GM21825 (cell line): ENCODE results near the gene CSTPP1.
"Not testable (repeated sequence)": the region's sequence is repeated elsewhere in the genome, so short reads cannot be mapped to it uniquely, and the experiment has no call there.

ENCODE experiments used
- ATAC-seq: cut with Tn5 transposase; IDR thresholded peaks from one replicate; pipeline ENCODE4 v1.9.1; 2021; ENCODE audit warnings: mild to moderate bottlenecking, moderate library complexity; ENCODE audit not compliant: unreplicated experiment

CSTPP1 gene

DNA sequence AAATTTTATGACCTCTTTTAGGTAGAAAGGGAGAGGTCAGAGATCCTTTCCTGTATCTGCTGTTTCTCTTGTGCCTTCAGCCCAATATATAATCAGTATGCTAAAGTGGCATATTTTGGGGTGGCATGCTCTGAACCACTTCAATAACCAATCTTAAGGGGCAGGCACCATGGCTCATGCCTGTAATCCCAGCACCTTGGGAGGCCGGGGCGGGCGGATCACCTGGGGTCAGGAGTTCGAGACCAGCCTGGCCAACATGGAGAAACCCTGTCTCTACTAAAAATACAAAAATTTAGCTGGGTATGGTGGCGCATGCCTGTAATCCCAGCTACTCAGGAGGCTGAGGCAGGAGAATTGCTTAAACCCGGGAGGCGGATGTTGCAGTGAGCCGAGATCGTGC, 261.6 kb downstream of the CSTPP1 start:
- not testable (repeated sequence) for ATAC-seq

DNA sequence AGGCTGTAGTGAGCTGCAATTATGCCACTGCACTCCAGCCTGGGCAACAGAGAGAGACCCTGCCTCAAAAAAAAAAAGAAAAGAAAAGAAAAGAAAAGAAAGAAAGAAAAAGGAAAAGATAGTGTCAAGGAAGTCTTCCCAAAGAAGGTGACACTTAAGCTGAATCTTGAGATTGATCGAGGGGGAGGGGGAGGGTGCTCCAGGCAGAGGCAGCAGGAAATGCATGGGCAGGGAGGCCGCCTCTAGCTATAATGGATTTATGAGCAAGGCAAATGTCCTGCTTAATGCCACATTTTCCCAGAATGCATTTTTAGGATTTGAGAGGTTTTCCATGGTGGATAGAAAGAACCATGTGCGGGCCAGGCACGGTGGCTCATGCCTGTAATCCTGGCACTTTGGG, 264.5 kb downstream of the CSTPP1 start:
- ATAC-seq: no peak

DNA sequence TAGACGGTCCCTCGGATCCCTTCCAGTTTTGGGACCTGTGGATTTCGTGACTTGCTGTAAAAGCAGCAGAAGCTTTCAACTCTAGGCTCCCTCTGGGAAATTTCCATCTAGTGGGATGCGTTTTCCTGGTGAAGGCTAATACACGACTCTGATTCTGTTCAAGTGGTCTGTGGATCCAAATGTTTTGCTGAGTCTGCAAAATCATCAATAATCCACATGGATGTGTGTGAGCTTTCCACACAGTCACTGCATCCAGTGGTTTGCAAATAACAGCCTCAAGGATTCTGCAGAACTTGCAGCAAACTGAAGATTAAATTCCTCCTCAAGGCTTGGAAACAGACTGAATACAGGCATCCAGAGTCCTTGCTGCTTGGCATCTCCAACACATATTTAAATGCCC, 266.0 kb downstream of the CSTPP1 start:
- ATAC-seq: no peak

DNA sequence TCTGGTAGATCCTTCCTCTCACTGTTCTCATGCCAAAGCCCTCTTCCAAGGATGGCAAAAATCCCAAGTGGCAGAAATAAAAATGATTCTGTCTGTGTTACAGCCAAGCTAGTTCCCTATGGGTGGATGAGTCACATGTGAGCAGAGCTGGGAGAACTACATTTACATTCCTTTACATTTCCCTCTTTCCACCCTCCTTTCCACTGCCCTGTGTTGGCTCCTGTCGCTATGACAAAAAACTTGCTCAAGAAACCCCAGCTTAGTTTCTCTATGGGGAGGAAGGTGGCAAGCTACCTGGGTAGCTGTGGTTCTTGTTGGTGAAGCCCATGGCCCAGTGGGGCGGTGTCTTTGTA, 268.1 kb downstream of the CSTPP1 start:
- ATAC-seq: no peak

DNA sequence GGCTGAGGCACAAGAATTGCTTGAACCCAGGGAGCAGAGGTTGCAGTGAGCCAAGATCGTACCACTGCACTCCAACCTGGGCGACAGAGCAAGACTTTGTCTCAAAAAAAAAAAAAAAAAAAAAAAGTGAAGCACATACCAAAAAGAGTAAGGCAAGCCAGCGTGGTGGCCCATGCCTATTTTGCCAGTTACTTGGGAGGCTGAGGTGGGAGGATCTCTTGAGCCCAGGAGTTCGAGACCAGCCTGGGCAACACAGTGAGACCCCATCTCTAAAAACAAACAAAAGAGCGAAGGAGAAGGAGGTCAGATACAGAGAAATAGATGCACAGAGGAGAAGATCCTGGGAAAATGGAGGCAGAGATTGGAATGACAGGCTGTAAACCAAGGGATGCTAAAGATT, 270.0 kb downstream of the CSTPP1 start:
- not testable (repeated sequence) for ATAC-seq

DNA sequence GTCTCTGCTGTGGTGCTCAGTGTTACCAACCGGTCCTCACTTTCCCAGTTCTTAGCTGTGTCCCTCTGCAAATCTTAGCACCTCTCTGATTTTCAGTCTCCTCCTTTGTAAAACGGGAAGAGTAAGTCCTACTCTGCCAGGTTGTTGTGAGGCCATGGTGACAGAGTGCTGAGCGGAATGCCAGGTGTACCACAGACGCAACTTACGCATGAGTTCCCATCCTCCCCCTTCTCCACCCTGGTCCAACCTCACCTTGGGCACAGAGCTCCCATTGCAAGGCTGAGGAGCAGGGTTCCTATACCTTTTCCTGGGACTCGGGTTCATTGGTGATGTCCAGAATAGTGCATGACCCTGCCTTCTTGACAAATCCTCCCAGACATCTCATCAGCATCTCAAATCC, 270.9 kb downstream of the CSTPP1 start:
- ATAC-seq: no peak

DNA sequence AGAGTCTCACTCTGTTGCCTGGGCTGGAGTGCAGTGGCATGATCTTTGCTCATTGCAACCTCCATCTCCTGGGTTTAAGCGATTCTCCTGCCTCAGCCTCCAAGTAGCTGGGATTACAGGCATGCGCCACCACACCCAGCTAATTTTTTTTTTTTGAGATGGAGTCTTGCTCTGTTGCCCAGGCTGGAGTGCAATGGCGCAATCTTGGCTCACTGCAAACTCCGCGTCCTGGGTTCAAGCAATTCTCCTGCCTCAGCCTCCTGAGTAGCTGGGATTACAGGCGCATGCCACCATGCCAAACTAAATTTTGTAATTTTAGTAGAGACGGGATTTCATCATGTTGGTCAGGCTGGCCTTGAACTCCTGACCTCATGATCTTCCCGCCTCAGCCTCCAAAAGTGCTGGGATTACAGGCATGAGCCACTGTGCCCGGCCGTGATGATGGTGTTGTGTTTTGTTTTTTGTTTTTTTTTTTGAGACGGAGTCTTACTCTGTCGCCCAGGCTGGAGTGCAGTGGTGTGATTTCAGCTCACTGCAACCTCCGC, 271.5 kb downstream of the CSTPP1 start:
- ATAC-seq: not testable (repeated sequence)

DNA sequence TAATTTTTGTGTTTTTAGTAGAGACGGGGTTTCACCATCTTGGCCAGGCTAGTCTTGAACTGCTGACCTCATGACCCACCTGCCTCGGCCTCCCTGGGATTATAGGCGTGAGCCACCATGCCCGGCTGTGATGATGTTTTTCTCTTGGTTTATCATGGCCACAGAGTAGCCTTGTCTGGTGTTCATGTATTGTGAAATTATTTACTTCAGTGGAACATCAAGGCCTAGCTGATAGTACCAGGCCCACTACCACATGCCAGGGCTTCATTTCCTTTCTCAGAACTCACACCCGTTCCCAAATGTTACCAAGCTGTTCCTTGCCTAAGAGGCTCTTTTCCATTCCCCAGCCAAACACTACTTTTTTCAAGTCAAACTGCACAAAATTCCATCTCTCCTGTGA, 272.1 kb downstream of the CSTPP1 start:
- no peak for ATAC-seq
